A673 (cell line): ENCODE results near the gene IL1RAPL2. TPM values are rescaled to one million over a fixed set of nuclear protein-coding genes. Genes with fewer than 3 reads are reported as not detected.

Experiments
- BruUV-seq: library from RNA; stranded (reverse); fragments of 400-500 nt; replicated peaks from 2 replicates; lab custom pipeline; 2021; lab: Mats Ljungman, UMichigan
- CTCF ChIA-PET: fragments of 300-600 bp; sonication (Branson Sonifier 250); formaldehyde crosslinking; loops from one replicate; lab custom pipeline; 2022; ENCODE audit warnings: antibody characterized with exemption; lab: Charles Lee
- POLR2A ChIA-PET: fragments of 300-600 bp; sonication (Branson Sonifier 250); formaldehyde crosslinking; loops from one replicate; lab custom pipeline; 2022; ENCODE audit warnings: antibody characterized with exemption; ENCODE audit not compliant: low non-redundant PET; lab: Charles Lee
- DNase-seq: peaks from one replicate; pipeline ENCODE4 v3.0.0-alpha.2; 2015; ENCODE audit warnings: low spot score
- H3K27ac ChIP-seq: fragments of 200-600 bp; sonication (generic); 2 replicates; pipeline ENCODE4 v1.5.1; 2016; ENCODE audit warnings: mixed run types, low read depth, mild to moderate bottlenecking, mixed read lengths, antibody characterized with exemption, low read length; ENCODE audit not compliant: poor library complexity, severe bottlenecking
- H3K27me3 ChIP-seq: fragments of 200-600 bp; sonication (generic); replicated peaks from 2 replicates; pipeline ENCODE4 v1.6.1; 2017; ENCODE audit warnings: mixed run types, low read depth, mild to moderate bottlenecking, mixed read lengths, antibody characterized with exemption, low read length; ENCODE audit not compliant: insufficient read depth, poor library complexity
- H3K36me3 ChIP-seq: fragments of 200-600 bp; sonication (generic); 2 replicates; pipeline ENCODE4 v1.6.1; 2016; ENCODE audit warnings: mixed run types, mild to moderate bottlenecking, mixed read lengths, antibody characterized with exemption, low read length; ENCODE audit not compliant: insufficient read depth, poor library complexity, severe bottlenecking
- H3K4me1 ChIP-seq: fragments of 200-600 bp; sonication (generic); 2 replicates; pipeline ENCODE4 v1.6.1; 2017; ENCODE audit warnings: mixed run types, mild to moderate bottlenecking, mixed read lengths, antibody characterized with exemption, low read length; ENCODE audit not compliant: insufficient read depth, poor library complexity, severe bottlenecking
- H3K4me3 ChIP-seq: fragments of 200-600 bp; sonication (generic); 2 replicates; pipeline ENCODE4 v1.5.1; 2016; ENCODE audit warnings: low read depth, mixed run types, mild to moderate bottlenecking, mixed read lengths, low read length; ENCODE audit not compliant: poor library complexity, severe bottlenecking
- H3K9me3 ChIP-seq: fragments of 200-600 bp; sonication (generic); 2 replicates; pipeline ENCODE4 v1.6.1; 2016; ENCODE audit warnings: mixed run types, low read depth, mild to moderate bottlenecking, mixed read lengths, antibody characterized with exemption, low read length; ENCODE audit not compliant: poor library complexity, severe bottlenecking
- CTCF ChIP-seq: fragments of 300-800, 200-600 bp; sonication (generic); conservative IDR thresholded peaks from 2 replicates; pipeline ENCODE4 v1.5.1; 2017; ENCODE audit warnings: low read depth, mild to moderate bottlenecking, antibody characterized with exemption, low read length, moderate library complexity, mixed read lengths
- EZH2 ChIP-seq: fragments of 200-600 bp; sonication (generic); IDR thresholded peaks from 2 replicates; pipeline ENCODE4 v1.6.1; 2017; ENCODE audit warnings: borderline replicate concordance, low read depth, mild to moderate bottlenecking, mixed read lengths, antibody characterized with exemption, low read length; ENCODE audit not compliant: poor library complexity, severe bottlenecking
- intact Hi-C: fragments of 100-400 bp; cut with micrococcal nuclease; formaldehyde crosslinking; loops from one replicate; pipeline ENCODE4 v1.10.0; 2022; ENCODE audit not compliant: unreplicated experiment
- total RNA-seq: library from RNA; stranded (reverse); gene quantifications from 2 replicates; pipeline ENCODE4 v1.2.3, GENCODE V29; 2021

Gene IL1RAPL2
- total RNA-seq, 1 experiment from 2014 or later = not detected

DNA sequence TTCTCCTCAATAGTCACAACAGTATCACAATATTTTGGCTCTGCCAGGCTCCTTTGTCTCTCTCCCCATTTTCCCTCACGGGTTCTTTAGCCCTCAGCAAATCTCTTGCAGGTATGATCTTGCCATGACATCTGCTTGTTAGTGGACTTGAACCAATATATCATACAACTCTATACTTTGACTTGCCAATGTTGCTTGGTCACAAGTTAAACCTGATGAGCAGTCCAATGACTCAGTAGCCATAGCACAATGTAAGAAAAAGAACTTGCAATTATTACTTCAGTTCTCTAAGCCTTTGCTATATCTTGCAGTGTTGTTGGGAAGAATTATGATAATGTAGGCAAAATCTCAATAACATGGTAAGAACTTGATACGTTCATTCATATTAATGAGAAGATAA lies 1081.8 kb downstream of the IL1RAPL2 start:
- Histone ChIP-seq H3K4me3 (no peak overlapping the region), H3K27me3 (peaks cover 2% of the 10 kb centered on the region), H3K27ac (no peak overlapping the region), H3K4me1 (no peaks in the 10 kb centered on the region), H3K36me3 (no peaks in the 10 kb centered on the region), H3K9me3 (no peaks in the 10 kb centered on the region)
- ChIA-PET CTCF (no interaction called here), POLR2A (no interaction called here)
- no peak for TF ChIP-seq EZH2
- TF ChIP-seq CTCF = no peak
- DNase-seq = no peak
- intact Hi-C loops = no loop called here
- BruUV-seq = no TSS peak

- Histone ChIP-seq H3K27me3 (peaks cover 6% of the 10 kb centered on the region), H3K27ac (no peak overlapping the region), H3K36me3 (no peaks in the 10 kb centered on the region), H3K9me3 (no peaks in the 10 kb centered on the region), H3K4me3 (no peak overlapping the region), H3K4me1 (no peaks in the 10 kb centered on the region)
- BruUV-seq = no TSS peak
- ChIA-PET CTCF (no interaction called here), POLR2A (no interaction called here)
- no peak for DNase-seq
- intact Hi-C loops = no loop called here
- no peak for TF ChIP-seq CTCF
- TF ChIP-seq EZH2 = no peak
Measured at GRCh38 chrX:105648732-105649131, 1082.7 kb downstream of the IL1RAPL2 start.

GRCh38 chrX:105650577-105650976 lies 1084.6 kb downstream of the IL1RAPL2 start:
- DNase-seq = no peak
- Histone ChIP-seq H3K36me3 (no peaks in the 10 kb centered on the region), H3K27me3 (peaks cover 6% of the 10 kb centered on the region), H3K27ac (no peak overlapping the region), H3K9me3 (no peaks in the 10 kb centered on the region), H3K4me3 (no peak overlapping the region), H3K4me1 (no peaks in the 10 kb centered on the region)
- TF ChIP-seq CTCF (no peak), EZH2 (no peak)
- intact Hi-C loops = no loop called here
- ChIA-PET CTCF (no interaction called here), POLR2A (interaction anchor here (0.6 kb wide), 1 partner anchor 873 kb away, joined by 3 read pairs; no protein-coding TSS in a partner anchor)
- BruUV-seq = no TSS peak
